Measurements from ENCODE around the gene BAG3.

GRCh38 chr10:119621078-119621384 is 30.1 kb upstream of the BAG3 start:
- TF ChIP-seq CTCF (IDR thresholded peaks at IDR 0.05; ENCODE audit: low read depth, low read length, poor library complexity, severe bottlenecking) (no peak), EZH2phosphoT487 (IDR thresholded peaks at IDR 0.05; ENCODE audit: borderline replicate concordance, low read length) (no peak)

Data from DOHH2 (cell line).